PC-3 (cell line): ENCODE measurements around the gene EYS.

ENCODE experiments used
- EZH2 ChIP-seq: fragments of 300-600 bp; sonication (generic); IDR thresholded peaks from one replicate; pipeline ENCODE4 v1.6.1; 2017; ENCODE audit warnings: antibody characterized with exemption, mild to moderate bottlenecking, low read length; ENCODE audit not compliant: unreplicated experiment
- TF ChIP-seq, protein P1 (sequence below): fragments of 300-600 bp; sonication (generic); conservative IDR thresholded peaks from 2 replicates; pipeline ENCODE4 v1.5.1; 2017; ENCODE audit warnings: antibody characterized with exemption, low read depth, mild to moderate bottlenecking, low read length

DNA sequence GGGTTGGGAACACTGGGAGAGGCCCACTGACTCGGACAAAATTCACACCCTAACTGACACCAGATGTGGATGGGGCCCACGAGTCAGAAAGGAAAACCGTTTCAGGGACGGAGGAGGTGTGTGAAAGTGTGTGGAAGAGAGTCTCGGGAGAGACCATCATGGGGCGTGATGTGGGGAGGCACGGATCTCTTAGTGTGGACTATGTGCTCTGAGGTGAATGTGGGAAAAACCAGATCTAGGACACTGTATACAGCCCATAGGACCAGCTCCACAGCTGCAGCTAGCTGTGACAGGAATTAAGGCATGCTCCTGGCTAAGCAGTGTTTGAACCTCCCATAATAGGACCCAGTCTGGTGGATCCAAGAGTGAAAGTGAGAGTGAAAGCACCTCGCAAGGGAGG lies 1380.1 kb downstream of the EYS start:
- no peak for TF ChIP-seq EZH2
- TF ChIP-seq, protein P1, sequence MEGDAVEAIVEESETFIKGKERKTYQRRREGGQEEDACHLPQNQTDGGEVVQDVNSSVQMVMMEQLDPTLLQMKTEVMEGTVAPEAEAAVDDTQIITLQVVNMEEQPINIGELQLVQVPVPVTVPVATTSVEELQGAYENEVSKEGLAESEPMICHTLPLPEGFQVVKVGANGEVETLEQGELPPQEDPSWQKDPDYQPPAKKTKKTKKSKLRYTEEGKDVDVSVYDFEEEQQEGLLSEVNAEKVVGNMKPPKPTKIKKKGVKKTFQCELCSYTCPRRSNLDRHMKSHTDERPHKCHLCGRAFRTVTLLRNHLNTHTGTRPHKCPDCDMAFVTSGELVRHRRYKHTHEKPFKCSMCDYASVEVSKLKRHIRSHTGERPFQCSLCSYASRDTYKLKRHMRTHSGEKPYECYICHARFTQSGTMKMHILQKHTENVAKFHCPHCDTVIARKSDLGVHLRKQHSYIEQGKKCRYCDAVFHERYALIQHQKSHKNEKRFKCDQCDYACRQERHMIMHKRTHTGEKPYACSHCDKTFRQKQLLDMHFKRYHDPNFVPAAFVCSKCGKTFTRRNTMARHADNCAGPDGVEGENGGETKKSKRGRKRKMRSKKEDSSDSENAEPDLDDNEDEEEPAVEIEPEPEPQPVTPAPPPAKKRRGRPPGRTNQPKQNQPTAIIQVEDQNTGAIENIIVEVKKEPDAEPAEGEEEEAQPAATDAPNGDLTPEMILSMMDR, result no peak
